T-helper 1 cell treated with Interleukin-12 subunit alpha and Interleukin-12 subunit beta and Interleukin-4 antibody, amounts not matched to agents 30 μg/mL and 1 μg/mL, for 36 hours (primary cell): ENCODE data around the gene GAPDHS.

ENCODE experiments used
- H3K27ac Mint-ChIP-seq: one replicate; pipeline ENCODE4 v1.8.0; 2021; ENCODE audit warnings: mild to moderate bottlenecking, mixed read lengths
- H3K27me3 Mint-ChIP-seq: one replicate; pipeline ENCODE4 v1.8.0; 2021; ENCODE audit warnings: low read depth, mixed read lengths
- H3K36me3 Mint-ChIP-seq: one replicate; pipeline ENCODE4 v1.8.0; 2021; ENCODE audit warnings: low read depth, mixed read lengths
- H3K4me1 Mint-ChIP-seq: one replicate; pipeline ENCODE4 v1.8.0; 2021; ENCODE audit warnings: low read depth, mixed read lengths
- H3K4me3 Mint-ChIP-seq: one replicate; pipeline ENCODE4 v1.8.0; 2021; ENCODE audit warnings: mild to moderate bottlenecking, moderate library complexity, mixed read lengths
- H3K9me3 Mint-ChIP-seq: one replicate; pipeline ENCODE4 v1.8.0; 2021; ENCODE audit warnings: mixed read lengths

The GAPDHS gene

DNA sequence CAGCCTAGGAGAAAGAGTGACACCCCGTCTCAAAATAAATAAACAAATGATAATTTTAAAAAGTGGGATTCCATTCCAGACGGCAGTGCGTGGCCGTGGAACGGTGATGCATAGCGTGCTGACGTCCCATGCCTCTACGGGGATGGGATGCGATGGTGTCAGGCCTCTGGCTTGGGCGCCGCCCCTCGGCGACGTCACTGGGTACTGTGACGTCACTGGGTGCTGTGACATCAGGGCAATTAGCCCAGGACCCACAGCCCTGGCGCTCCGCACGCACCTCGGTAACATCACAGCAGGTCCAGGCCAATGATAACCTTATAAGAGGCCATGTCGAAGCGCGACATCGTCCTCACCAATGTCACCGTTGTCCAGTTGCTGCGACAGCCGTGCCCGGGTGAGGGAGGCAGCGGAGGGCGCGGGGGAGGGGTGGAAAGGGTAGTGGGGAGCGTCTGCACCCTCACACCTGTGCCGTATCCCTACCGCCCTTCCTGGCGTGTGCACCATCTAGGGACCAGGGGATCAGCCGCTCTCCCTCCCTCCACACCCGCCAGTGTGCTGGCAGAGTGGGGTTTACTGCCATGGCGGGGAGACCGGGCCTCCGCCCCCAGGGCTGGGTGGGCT is at the start of gene GAPDHS:
Gene GAPDHS (plus strand): TSS at position 256 of the 621 bp plus-strand sequence. CDS start 72 bp downstream, at position 328.
- Mint-ChIP-seq H3K27me3 (peaks cover 33% of the 10 kb centered on the region), H3K4me3 (peak within 1 kb of the TSS; percentile 65), H3K4me1 (peaks cover 8% of the 10 kb centered on the region), H3K27ac (no peak within 1 kb of the TSS), H3K36me3 (no peaks in the 10 kb centered on the region), H3K9me3 (no peaks in the 10 kb centered on the region)

DNA sequence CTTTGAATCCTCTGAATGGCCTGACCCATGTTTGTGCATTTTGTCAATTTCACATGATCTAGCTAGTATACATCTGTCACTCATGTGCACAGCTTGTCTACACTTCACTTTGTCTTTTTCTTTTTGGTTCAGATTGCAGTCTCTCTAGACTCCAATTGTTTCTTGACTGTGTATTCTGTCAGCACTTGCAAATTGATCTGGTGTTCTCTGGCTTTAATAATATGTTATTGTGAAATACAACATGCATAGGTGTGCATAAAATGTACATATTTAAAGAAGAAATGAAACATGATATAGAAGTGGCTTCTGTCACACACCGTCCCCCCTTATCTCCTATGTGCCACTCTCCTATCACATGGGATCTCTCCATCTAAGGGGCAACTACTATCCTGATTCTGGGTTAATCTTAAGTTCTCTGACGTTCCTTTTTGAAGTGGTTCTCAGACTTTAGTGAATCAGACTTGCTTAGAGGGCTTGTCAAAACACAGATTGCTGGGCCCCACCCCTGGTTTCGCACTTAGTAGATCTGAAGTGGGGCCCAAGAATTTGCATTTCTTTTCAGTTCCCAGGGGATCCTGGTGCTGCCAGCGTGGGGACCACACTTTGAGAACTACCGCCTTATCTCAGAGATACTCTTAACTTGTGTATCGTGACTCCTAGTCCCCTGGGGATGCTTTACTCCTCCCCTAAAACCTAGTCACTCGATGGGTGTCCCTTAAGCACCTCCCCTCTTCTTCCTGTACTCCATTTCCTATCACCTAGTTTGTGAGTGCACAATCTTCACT is 48.8 kb upstream of the GAPDHS start:
- H3K36me3 Mint-ChIP-seq: no peaks in the 10 kb centered on the region
- peaks cover 10% of the 10 kb centered on the region for H3K27me3 Mint-ChIP-seq
- H3K27ac Mint-ChIP-seq: no peak overlapping the region
- H3K4me1 Mint-ChIP-seq: no peaks in the 10 kb centered on the region
- H3K4me3 Mint-ChIP-seq: no peak overlapping the region
- no peaks in the 10 kb centered on the region for H3K9me3 Mint-ChIP-seq

DNA sequence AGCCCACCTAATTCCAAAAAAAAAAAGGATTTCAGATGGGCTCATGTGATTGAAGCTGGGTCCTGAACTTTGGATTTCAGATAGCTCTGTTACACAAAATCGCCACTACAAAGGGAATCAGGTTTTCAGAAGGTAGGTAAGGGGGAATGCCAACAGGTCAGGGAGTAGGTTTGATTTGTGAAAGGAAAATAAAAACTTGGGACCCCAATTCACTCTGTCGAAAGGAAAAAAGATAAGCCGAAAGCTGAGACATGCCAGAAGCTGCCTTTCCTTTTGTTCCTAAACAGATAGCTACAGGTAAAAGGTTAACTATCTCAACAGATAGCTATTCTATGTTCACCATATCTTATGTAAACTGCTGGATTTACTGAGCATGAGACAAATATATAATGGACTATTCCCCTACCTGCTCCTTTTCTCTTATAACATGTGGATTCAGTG is 47.0 kb upstream of the GAPDHS start:
- Mint-ChIP-seq H3K27ac (no peak overlapping the region), H3K36me3 (no peaks in the 10 kb centered on the region), H3K4me3 (no peak overlapping the region), H3K9me3 (no peaks in the 10 kb centered on the region), H3K27me3 (peaks cover 19% of the 10 kb centered on the region), H3K4me1 (no peaks in the 10 kb centered on the region)

DNA sequence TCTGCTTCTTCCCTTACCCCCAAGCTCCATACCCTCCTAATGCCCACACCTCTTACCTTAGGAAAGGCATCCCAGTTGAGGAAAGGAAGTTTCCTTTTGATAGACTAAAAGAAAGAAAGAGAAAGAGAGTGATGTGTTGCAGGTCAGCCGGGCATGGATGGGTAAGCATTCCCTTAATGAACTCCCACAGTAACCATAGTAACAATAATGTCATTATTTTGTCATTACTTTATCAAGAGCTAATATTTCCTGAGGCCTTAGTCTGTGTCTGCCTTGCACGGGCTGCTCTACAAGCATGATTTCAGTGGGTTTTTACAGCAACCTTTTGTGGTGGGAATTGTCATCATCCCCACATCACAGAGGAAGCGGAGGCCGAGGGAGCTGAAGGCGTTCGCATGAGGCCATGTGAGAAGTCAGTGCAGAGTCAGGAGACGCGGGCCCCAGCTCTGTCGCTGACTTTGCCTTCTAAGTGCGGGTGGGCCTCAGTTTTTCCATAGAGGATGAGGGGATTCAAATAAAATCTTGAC is 45.5 kb upstream of the GAPDHS start:
- Mint-ChIP-seq H3K4me3 (no peak overlapping the region), H3K36me3 (no peaks in the 10 kb centered on the region), H3K4me1 (no peaks in the 10 kb centered on the region), H3K27me3 (peaks cover 24% of the 10 kb centered on the region), H3K27ac (no peak overlapping the region), H3K9me3 (no peaks in the 10 kb centered on the region)

DNA sequence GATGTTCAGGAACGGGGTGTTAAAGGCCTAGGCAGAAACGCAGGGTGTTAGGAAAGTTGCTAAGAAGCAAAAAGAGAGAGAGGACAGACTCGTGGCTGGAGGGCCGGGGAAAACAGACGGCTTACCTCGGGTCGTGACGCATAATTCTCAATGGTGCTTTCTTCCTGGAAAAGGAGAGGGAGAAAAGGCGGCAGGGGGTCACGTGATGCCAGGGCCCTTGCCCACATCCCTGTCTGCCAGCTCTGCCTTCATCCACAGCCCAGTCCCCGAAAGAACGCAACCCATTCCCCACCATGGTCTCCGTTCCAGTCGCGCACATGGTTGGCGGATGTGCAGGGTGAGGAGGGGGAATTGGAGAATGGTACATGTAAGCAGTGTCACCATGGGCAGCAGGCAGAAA is 44.6 kb upstream of the GAPDHS start:
- H3K4me1 Mint-ChIP-seq: no peaks in the 10 kb centered on the region
- no peak overlapping the region for H3K27ac Mint-ChIP-seq
- H3K36me3 Mint-ChIP-seq: no peaks in the 10 kb centered on the region
- H3K9me3 Mint-ChIP-seq: no peaks in the 10 kb centered on the region
- H3K4me3 Mint-ChIP-seq: no peak overlapping the region
- peaks cover 28% of the 10 kb centered on the region for H3K27me3 Mint-ChIP-seq

DNA sequence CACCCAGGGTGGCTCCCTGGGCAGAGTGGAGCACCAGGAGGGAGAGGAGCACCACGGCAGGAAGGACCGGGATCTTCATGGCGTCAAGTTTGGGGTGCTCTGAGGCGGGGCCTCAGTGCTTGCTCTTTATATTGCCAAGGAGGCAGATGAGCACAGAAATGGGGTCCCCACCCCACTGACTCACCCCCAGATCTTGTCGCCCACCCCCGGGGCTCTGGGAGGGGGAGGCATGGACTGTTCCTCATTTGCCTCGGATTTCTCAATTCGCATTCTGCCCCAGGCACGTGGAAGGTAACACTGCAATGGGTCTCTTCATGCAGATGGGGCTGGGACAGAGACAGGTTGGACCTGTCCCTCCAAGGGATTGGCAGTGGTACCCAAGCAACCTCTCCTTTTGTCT is 42.9 kb upstream of the GAPDHS start, which contains the start of gene KRTDAP:
Gene KRTDAP (minus strand): TSS at position 101 of the 400 bp plus-strand sequence. CDS start 22 bp downstream, at position 79.
- Mint-ChIP-seq H3K9me3 (no peaks in the 10 kb centered on the region), H3K27me3 (peaks cover 28% of the 10 kb centered on the region), H3K4me1 (peaks cover 4% of the 10 kb centered on the region), H3K4me3 (no peak within 1 kb of the TSS), H3K36me3 (no peaks in the 10 kb centered on the region), H3K27ac (no peak within 1 kb of the TSS)

DNA sequence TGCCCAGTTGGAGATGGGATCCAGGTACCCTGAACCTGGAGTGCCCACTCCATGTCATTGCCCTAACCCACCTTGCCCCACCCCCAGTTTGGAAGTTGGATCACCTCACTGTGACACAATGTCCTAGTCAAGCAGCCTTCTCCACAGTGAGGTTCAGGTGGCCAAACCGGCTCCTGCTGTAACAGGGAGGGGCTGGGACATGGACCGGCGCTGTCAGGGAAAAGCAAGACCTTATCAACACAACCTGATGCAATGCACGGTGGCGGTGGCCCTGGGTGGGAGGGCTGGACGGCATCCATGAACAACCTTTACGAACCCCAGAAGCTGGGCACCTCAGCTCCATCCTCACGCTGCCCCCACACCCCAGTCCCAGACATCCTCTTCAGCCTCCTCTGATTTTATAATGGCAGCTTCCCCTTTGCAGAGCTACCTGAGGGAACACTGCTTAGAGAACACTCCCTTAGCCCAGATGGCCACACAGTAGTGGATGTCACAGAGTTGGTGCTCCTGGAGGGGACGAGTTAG is 41.4 kb upstream of the GAPDHS start:
- Mint-ChIP-seq H3K36me3 (no peaks in the 10 kb centered on the region), H3K4me1 (peaks cover 7% of the 10 kb centered on the region), H3K9me3 (no peaks in the 10 kb centered on the region), H3K27ac (no peak overlapping the region), H3K27me3 (peaks cover 22% of the 10 kb centered on the region), H3K4me3 (no peak overlapping the region)

DNA sequence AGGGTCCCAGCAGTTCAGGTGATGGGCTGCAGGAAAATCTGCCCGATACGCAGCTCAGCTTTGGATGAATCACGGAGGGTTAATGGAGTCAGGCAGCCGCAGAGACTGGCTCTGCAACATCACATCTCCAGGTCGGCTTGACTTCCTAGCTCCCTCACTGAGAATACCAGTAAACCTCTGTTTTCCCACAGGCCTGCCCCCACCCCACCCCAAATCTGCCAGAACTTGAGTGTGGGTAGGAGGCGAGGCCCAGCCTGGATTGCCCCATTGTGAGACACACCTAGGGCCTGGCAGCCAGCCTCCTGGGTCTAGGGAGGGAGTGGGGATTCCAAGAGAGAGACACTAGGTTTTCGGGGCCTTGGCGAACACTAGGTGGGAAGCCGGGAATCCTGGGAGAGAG is 39.3 kb upstream of the GAPDHS start:
- Mint-ChIP-seq H3K9me3 (no peaks in the 10 kb centered on the region), H3K27me3 (peaks cover 24% of the 10 kb centered on the region), H3K4me3 (no peak overlapping the region), H3K36me3 (no peaks in the 10 kb centered on the region), H3K4me1 (peaks cover 7% of the 10 kb centered on the region), H3K27ac (no peak overlapping the region)

DNA sequence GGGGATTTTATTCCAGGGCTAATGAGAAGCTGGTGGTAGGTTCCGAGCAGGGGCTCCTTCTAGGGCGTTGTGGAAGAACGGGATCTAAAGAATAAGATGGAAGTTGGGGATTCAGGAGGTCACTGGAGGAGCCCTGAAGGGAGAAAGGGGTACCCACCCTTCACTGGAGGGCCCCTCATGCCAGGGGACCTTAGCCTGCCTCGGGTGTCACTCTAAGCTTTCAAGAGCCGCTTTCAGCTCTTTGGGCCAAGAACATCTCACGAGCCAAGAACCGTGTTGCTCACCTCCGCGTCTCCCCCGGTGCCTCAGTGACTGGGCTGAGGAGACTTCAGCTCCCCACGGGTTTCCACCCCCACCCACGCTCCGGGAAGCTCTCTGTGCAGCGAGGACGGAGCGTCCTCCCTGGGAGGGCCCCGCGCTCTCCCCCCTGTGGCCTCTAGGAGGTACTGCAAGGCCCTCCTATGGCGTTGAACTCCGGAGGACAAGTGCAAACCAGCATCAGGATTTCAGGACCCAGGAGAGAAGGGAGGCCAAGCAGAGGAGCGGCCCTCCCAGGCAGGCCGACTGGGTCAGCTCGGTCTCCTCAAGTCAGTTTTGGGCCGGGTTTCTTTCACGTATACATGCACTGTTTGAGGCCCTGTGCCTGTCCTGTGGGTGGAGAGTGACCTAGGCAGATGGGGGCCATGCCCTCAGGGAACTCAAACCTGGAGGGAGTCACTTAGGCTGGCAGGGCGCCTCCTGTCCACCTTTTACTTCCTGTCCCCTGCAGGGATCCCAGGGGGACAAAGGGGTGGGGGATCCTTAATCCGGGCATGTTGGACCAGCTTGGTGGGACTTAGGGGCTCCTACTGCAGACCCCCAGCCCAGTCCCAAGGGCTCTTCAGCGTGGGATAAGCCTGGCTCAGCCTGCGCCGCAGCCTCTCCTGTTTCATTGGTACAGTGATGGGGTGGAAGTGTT is 37.9 kb upstream of the GAPDHS start:
- Mint-ChIP-seq H3K27me3 (peaks cover 22% of the 10 kb centered on the region), H3K4me3 (no peak overlapping the region), H3K36me3 (no peaks in the 10 kb centered on the region), H3K4me1 (peaks cover 7% of the 10 kb centered on the region), H3K9me3 (no peaks in the 10 kb centered on the region), H3K27ac (no peak overlapping the region)

DNA sequence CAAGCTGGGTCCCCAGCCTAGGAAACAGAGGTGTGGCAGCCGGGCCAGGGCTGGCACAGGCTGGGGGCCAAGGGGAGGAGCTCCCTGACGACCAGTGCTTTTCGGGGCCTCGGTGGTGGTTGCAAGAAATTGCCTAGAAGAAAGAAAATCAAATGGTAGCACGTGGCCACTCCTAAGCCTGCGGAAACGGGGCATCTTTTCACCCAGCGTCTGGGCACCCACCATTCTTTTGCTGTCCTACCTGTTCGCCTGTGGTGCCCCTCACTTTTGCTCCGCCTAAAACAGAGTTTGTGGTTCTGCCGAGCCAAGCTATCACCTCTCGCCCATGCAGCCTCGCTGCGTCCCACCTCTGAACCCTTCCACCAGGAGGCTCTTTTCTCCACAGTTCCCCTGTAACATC is 35.9 kb upstream of the GAPDHS start:
- no peaks in the 10 kb centered on the region for H3K36me3 Mint-ChIP-seq
- H3K9me3 Mint-ChIP-seq: no peaks in the 10 kb centered on the region
- no peak overlapping the region for H3K27ac Mint-ChIP-seq
- peaks cover 11% of the 10 kb centered on the region for H3K27me3 Mint-ChIP-seq
- peaks cover 7% of the 10 kb centered on the region for H3K4me1 Mint-ChIP-seq
- no peak overlapping the region for H3K4me3 Mint-ChIP-seq

DNA sequence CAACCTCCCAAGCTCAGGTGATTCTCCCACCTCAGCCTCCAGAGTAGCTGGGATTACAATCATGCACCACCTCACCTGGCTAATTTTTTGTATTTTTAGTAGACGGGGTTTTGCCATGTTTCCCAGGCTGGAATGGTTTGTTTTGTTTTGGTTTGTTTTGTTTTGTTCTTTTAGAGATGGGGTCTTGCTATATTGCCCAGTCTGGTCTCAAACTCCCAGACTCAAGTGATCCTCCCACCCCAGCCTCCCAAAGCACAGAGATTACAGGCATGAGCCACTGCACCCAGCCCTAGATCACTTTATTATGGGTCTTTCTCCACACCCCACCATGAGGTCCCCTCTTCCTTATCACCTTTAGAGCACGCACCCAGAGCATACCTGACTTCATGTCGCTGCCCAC is 35.0 kb upstream of the GAPDHS start:
- H3K27ac Mint-ChIP-seq: no peak overlapping the region
- peaks cover 8% of the 10 kb centered on the region for H3K27me3 Mint-ChIP-seq
- peaks cover 7% of the 10 kb centered on the region for H3K4me1 Mint-ChIP-seq
- no peak overlapping the region for H3K4me3 Mint-ChIP-seq
- H3K9me3 Mint-ChIP-seq: no peaks in the 10 kb centered on the region
- no peaks in the 10 kb centered on the region for H3K36me3 Mint-ChIP-seq

DNA sequence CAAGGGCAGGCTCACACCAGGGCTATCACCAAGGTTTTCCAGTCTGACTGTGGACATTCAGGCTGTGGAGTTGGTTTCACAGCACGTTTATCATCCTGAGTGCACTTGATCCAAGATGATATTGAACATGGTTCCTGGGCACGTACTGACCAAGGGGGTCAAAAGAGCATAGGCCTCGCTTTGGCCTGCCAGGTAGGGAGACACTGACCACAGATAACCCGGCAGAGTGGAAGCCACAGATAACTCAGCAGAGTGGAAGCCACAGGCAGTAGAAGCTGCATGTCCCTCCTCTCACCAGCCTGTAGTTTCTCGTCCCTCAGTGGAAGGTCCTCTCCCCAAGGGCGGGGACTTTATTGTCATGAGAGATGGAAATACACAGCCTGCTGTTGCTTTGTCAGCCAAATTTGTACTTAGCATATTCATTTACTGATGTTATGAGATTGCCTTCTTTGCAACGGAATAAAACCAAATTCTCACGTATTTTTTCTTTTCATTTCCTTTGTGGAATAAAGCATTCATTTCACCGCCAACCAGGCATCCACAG is 34.2 kb upstream of the GAPDHS start:
- H3K4me1 Mint-ChIP-seq: peaks cover 7% of the 10 kb centered on the region
- H3K27ac Mint-ChIP-seq: no peak overlapping the region
- no peaks in the 10 kb centered on the region for H3K9me3 Mint-ChIP-seq
- H3K27me3 Mint-ChIP-seq: peaks cover 4% of the 10 kb centered on the region
- no peaks in the 10 kb centered on the region for H3K36me3 Mint-ChIP-seq
- H3K4me3 Mint-ChIP-seq: no peak overlapping the region

DNA sequence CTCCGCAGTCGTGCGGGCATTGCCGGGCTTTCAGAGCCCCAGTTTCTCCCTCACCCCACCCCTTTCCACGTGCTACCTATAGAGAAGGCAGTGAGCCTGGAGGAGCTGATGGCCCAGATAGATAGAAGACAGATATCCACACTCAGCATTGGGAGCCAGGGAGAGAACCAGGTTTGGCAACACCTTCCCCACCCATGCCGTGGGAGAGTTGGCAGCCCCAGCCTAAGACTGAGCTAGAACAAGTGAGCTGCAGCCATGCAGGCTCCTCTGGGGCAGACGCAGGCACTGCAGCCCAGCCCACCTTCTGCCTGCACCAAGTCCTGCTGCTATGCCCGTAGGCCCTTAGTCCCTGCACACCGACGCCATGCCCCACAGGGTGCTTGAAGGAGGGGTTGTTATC is 32.6 kb upstream of the GAPDHS start:
- Mint-ChIP-seq H3K36me3 (no peaks in the 10 kb centered on the region), H3K27me3 (peaks cover 10% of the 10 kb centered on the region), H3K4me1 (peaks cover under 1% of the 10 kb centered on the region), H3K27ac (no peak overlapping the region), H3K4me3 (no peak overlapping the region), H3K9me3 (no peaks in the 10 kb centered on the region)

DNA sequence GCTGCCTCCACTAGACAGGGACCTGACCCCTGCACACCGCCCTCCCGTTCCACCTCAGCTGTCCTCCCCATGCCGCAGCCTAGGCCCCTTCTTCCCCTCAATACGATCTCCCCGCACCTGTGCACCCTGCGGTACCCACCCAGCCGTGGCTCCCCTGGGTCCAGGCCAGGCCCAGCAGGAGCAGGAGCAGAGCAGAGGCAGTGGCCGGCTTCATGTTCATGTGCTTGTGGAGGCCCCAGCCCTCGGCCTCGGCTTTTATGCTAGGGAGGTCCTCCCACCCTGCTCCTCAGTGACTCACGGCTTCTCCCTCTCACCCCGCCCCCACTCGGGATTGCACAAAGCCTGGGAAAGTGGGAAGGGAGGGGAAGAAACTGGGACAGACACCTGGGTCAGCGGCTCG is 31.6 kb upstream of the GAPDHS start:
- H3K27me3 Mint-ChIP-seq: peaks cover 19% of the 10 kb centered on the region
- no peak overlapping the region for H3K27ac Mint-ChIP-seq
- H3K9me3 Mint-ChIP-seq: no peaks in the 10 kb centered on the region

More for the DNA sequence above, 31.6 kb upstream of the GAPDHS start:
- no peak overlapping the region for H3K4me3 Mint-ChIP-seq
- no peaks in the 10 kb centered on the region for H3K4me1 Mint-ChIP-seq
- H3K36me3 Mint-ChIP-seq: no peaks in the 10 kb centered on the region
